GM10266 (cell line): Measurements from ENCODE around the gene ADGRG6.

ENCODE experiments used
- DNase-seq: peaks from one replicate; pipeline ENCODE4 v3.0.0; 2012; ENCODE audit errors: extremely low spot score
- CTCF ChIP-seq: IDR thresholded peaks from 2 replicates; pipeline ENCODE4 v1.5.1; 2012; ENCODE audit warnings: mild to moderate bottlenecking, low read depth; ENCODE audit not compliant: control insufficient read depth, insufficient read depth; ENCODE audit errors: missing control alignments

ADGRG6 gene

GRCh38 chr6:142300302-142300701 is 1.5 kb upstream of the ADGRG6 start:
- TF ChIP-seq CTCF, result no peak
- no peak for DNase-seq

GRCh38 chr6:142300758-142301650 is 803 bp upstream of the ADGRG6 start:
- DNase-seq, result no peak
- no peak for TF ChIP-seq CTCF

GRCh38 chr6:142302421-142303175 is 791 bp downstream of the ADGRG6 start:
- DNase-seq, result no peak
- TF ChIP-seq CTCF, result no peak

- DNase-seq, result no peak
- TF ChIP-seq CTCF, result no peak
These were observed 1.3 kb downstream of the ADGRG6 start for GRCh38 chr6:142303176-142303533.

GRCh38 chr6:142304241-142304640 is 2.4 kb downstream of the ADGRG6 start:
- no peak for TF ChIP-seq CTCF
- DNase-seq, result no peak

GRCh38 chr6:142306736-142307135 is 4.9 kb downstream of the ADGRG6 start:
- TF ChIP-seq CTCF, result no peak
- DNase-seq, result no peak
